Hepatocyte (in vitro differentiated cells): ENCODE results near the gene NXN. TPM values are rescaled to one million over a fixed set of nuclear protein-coding genes. Genes with fewer than 3 reads are reported as not detected.

Source experiments
- DNase-seq: peaks from one replicate; pipeline ENCODE4 v3.0.0-alpha.2; 2016; ENCODE audit warnings: low spot score
- H2AFZ ChIP-seq: fragments of 200-600 bp; sonication (generic); 2 replicates; pipeline ENCODE4 v1.6.0; 2016; ENCODE audit warnings: antibody characterized with exemption, mild to moderate bottlenecking
- H3K27ac ChIP-seq: fragments of 200-600 bp; sonication (generic); 2 replicates; pipeline ENCODE4 v1.5.1; 2016; ENCODE audit warnings: mild to moderate bottlenecking
- H3K27me3 ChIP-seq: fragments of 200-600 bp; sonication (generic); 2 replicates; pipeline ENCODE4 v1.6.1; 2016
- H3K36me3 ChIP-seq: fragments of 200-600 bp; sonication (generic); replicated peaks from 2 replicates; pipeline ENCODE4 v1.5.1; 2016; ENCODE audit warnings: low read depth; ENCODE audit not compliant: insufficient read depth
- H3K4me1 ChIP-seq: fragments of 200-600 bp; sonication (generic); 2 replicates; pipeline ENCODE4 v1.5.1; 2016; ENCODE audit warnings: mild to moderate bottlenecking, moderate library complexity; ENCODE audit not compliant: insufficient read depth
- H3K4me2 ChIP-seq: fragments of 200-600 bp; sonication (generic); 2 replicates; pipeline ENCODE4 v1.6.0; 2016
- H3K4me3 ChIP-seq: fragments of 200-600 bp; sonication (generic); 2 replicates; pipeline ENCODE4 v1.5.1; 2016; ENCODE audit warnings: mild to moderate bottlenecking
- H3K79me2 ChIP-seq: fragments of 200-600 bp; sonication (generic); 2 replicates; pipeline ENCODE4 v1.6.0; 2017; ENCODE audit warnings: mild to moderate bottlenecking
- H3K9me2 ChIP-seq: fragments of 200-600 bp; sonication (generic); replicated peaks from 2 replicates; pipeline ENCODE4 v1.6.0; 2017; ENCODE audit warnings: mild to moderate bottlenecking; ENCODE audit not compliant: insufficient read depth
- H3K9me3 ChIP-seq: fragments of 200-600 bp; sonication (generic); 2 replicates; pipeline ENCODE4 v1.5.1; 2016; ENCODE audit warnings: low read depth, mild to moderate bottlenecking
- H4K20me1 ChIP-seq: fragments of 200-600 bp; sonication (generic); 2 replicates; pipeline ENCODE4 v1.6.0; 2016; ENCODE audit warnings: mild to moderate bottlenecking; ENCODE audit not compliant: insufficient read depth, poor library complexity, severe bottlenecking
- EZH2 ChIP-seq: fragments of 200-600 bp; sonication (generic); IDR thresholded peaks from 2 replicates; pipeline ENCODE4 v1.6.1; 2016; ENCODE audit warnings: antibody characterized with exemption, mild to moderate bottlenecking, borderline replicate concordance
- EZH2phosphoT487 ChIP-seq: fragments of 200-600 bp; sonication (generic); IDR thresholded peaks from one replicate; pipeline ENCODE4 v1.6.1; 2018; ENCODE audit warnings: antibody characterized with exemption, mild to moderate bottlenecking, low read depth, moderate library complexity; ENCODE audit not compliant: unreplicated experiment, severe bottlenecking
- WGBS: methylation state at CpG from one replicate; pipeline ENCODE4 v1.1.6; 2016; ENCODE audit warnings: low lambda C conversion rate; ENCODE audit errors: missing lambda C conversion rate; 5-methylcytosine and 5-hydroxymethylcytosine counted together
- polyA plus RNA-seq: library from polyadenylated mRNA; unstranded; fragments of >200 nt; fragmentation: Nextera tagmentation; extraction: Ambion mirVana; gene quantifications from 2 replicates; pipeline ENCODE4 v1.2.1, GENCODE V29; 2016
- total RNA-seq: library from RNA; depleted of rRNA; stranded (reverse); fragments of >200 nt; gene quantifications from 2 replicates; pipeline ENCODE4 v1.2.3, GENCODE V29; 2014
- TF ChIP-seq, protein P1 (sequence below): fragments of 200-600 bp; sonication (generic); IDR thresholded peaks from 2 replicates; pipeline ENCODE4 v1.5.1; 2016; ENCODE audit warnings: antibody characterized with exemption, mild to moderate bottlenecking; ENCODE audit not compliant: poor library complexity

NXN gene
- total and polyA plus RNA-seq, 2 experiments from 2014 or later = 55.0 to 74.1 TPM

DNA sequence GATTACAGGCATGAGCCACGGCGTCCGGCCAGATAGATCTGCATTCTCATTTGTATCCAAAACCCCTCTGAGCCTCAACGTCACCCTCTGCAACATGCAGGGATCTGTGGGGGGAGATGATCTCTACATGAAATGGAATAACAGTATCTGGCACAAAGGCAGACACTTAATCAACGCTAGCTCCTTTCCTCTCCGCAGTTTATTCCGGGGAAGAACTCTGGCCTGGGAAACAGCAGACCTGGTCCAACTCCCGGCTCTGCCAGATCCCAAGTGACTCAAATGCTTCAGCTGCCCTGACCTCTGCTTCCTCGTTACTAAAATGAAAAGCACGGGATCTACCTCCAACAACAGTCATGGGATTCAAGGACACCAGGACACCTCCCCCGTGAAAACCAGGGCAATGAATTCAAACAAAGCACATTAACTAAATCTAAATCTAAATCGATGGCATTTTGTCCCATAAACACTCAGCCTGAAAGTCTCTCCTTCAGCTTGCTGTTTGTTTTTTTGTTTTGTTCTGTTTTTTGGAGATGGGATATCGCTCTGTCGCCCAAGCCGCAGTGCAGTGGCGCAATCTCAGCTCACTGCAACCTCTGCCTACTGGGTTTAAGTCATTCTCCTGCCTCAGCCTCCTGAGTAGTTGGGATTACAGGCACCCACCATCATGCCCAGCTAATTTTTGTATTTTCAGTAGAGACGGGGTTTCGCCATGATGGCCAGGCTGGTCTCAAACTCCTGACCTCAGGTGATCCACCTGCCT, 78.2 kb downstream of the NXN start:
- Histone ChIP-seq H3K9me3 (no peaks in the 10 kb centered on the region), H4K20me1 (peaks cover 4% of the 10 kb centered on the region), H3K4me3 (no peak overlapping the region), H3K4me2 (no peak overlapping the region), H3K9me2 (no peaks in the 10 kb centered on the region), H3K27me3 (no peaks in the 10 kb centered on the region), H3K79me2 (peaks cover 97% of the 10 kb centered on the region), H3K27ac (peak overlapping the region; percentile 66), H3K4me1 (peaks cover 24% of the 10 kb centered on the region), H2AFZ (no peak overlapping the region), H3K36me3 (no peaks in the 10 kb centered on the region)
- TF ChIP-seq, protein P1, sequence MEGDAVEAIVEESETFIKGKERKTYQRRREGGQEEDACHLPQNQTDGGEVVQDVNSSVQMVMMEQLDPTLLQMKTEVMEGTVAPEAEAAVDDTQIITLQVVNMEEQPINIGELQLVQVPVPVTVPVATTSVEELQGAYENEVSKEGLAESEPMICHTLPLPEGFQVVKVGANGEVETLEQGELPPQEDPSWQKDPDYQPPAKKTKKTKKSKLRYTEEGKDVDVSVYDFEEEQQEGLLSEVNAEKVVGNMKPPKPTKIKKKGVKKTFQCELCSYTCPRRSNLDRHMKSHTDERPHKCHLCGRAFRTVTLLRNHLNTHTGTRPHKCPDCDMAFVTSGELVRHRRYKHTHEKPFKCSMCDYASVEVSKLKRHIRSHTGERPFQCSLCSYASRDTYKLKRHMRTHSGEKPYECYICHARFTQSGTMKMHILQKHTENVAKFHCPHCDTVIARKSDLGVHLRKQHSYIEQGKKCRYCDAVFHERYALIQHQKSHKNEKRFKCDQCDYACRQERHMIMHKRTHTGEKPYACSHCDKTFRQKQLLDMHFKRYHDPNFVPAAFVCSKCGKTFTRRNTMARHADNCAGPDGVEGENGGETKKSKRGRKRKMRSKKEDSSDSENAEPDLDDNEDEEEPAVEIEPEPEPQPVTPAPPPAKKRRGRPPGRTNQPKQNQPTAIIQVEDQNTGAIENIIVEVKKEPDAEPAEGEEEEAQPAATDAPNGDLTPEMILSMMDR = no peak
- no peak for TF ChIP-seq EZH2phosphoT487
- whole genome bisulfite sequencing = 84% methylated on average over 18 of the region's 18 CpGs
- no peak for DNase-seq

DNA sequence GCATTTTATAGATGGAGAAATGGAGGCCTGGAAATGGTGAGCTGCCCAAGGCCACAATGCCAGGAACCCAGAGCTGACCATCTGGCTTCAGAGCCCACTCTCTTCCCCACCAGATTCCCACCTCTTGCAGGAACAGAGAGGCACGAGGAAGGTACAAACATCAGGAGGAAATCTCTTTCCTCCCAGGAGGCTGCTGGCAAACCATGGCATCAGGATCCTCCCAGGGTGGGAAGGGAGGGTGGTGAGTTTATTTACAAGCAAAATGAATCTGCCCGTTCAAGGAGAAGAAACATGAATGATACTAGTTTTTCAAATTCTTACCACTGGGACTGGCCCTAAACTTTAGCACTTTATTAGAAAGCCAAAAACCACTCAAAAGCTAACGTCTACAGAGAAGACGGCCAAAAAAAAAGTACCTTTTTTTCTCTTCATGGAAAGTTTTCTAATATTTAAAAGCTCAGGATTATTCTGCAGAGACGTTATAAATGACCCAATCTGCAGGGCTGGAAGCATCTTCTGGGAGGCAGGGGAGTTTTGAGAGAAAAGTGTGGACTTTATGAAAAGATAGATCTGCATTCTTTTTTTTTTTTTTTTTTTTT, 79.1 kb downstream of the NXN start:
- no peaks in the 10 kb centered on the region for H3K9me2 ChIP-seq
- peaks cover 4% of the 10 kb centered on the region for H4K20me1 ChIP-seq
- no peak overlapping the region for H3K4me3 ChIP-seq
- H3K27ac ChIP-seq = peak overlapping the region; percentile 66
- no peak overlapping the region for H3K4me2 ChIP-seq
- 53% methylated on average over 5 of the region's 5 CpGs for WGBS
- H3K9me3 ChIP-seq = no peaks in the 10 kb centered on the region
- TF ChIP-seq EZH2 (no peak), EZH2phosphoT487 (no peak)
- TF ChIP-seq, protein P1 = no peak
- DNase-seq = no peak
- no peaks in the 10 kb centered on the region for H3K36me3 ChIP-seq
- no peak overlapping the region for H2AFZ ChIP-seq
- H3K79me2 ChIP-seq = peaks cover 96% of the 10 kb centered on the region
- H3K4me1 ChIP-seq = peaks cover 24% of the 10 kb centered on the region
- no peaks in the 10 kb centered on the region for H3K27me3 ChIP-seq

GRCh38 chr17:897970-898619, 81.5 kb downstream of the NXN start:
- peaks cover 4% of the 10 kb centered on the region for H4K20me1 ChIP-seq
- H3K9me3 ChIP-seq = no peaks in the 10 kb centered on the region
- H2AFZ ChIP-seq = no peak overlapping the region
- no peaks in the 10 kb centered on the region for H3K9me2 ChIP-seq
- no peak for DNase-seq
- WGBS = 76% methylated on average over 10 of the region's 10 CpGs
- no peak overlapping the region for H3K4me3 ChIP-seq
- H3K4me1 ChIP-seq = peaks cover 7% of the 10 kb centered on the region
- H3K4me2 ChIP-seq = no peak overlapping the region
- H3K27ac ChIP-seq = no peak overlapping the region
- no peaks in the 10 kb centered on the region for H3K36me3 ChIP-seq
- no peak for TF ChIP-seq EZH2
- no peak for TF ChIP-seq EZH2phosphoT487
- TF ChIP-seq, protein P1 = no peak
- no peaks in the 10 kb centered on the region for H3K27me3 ChIP-seq
- peaks cover 82% of the 10 kb centered on the region for H3K79me2 ChIP-seq
